Osteoblast (primary cell): ENCODE measurements around the gene CACNA1C. TPM values are rescaled to one million over a fixed set of nuclear protein-coding genes. Genes with fewer than 3 reads are reported as not detected.

ENCODE experiments used
- DNase-seq: peaks from one replicate; pipeline ENCODE4 v3.0.0; 2011; ENCODE audit warnings: low spot score, mixed read lengths; ENCODE audit not compliant: insufficient read length; ENCODE audit errors: missing footprints
- H2AFZ ChIP-seq: 2 replicates; pipeline ENCODE4 v1.6.0; 2011; ENCODE audit warnings: mild to moderate bottlenecking, low read length
- H3K27ac ChIP-seq: 2 replicates; pipeline ENCODE4 v1.5.1; 2011; ENCODE audit warnings: mild to moderate bottlenecking, low read depth, low read length, moderate library complexity
- H3K27me3 ChIP-seq: 2 replicates; pipeline ENCODE4 v1.6.0; 2012; ENCODE audit warnings: mild to moderate bottlenecking, control low read depth, inconsistent platforms, low read length, moderate library complexity; ENCODE audit not compliant: insufficient read depth
- H3K36me3 ChIP-seq: 2 replicates; pipeline ENCODE4 v1.5.1; 2011; ENCODE audit warnings: mild to moderate bottlenecking, low read length, control low read depth, moderate library complexity; ENCODE audit not compliant: insufficient read depth
- H3K4me1 ChIP-seq: 2 replicates; pipeline ENCODE4 v1.5.1; 2011; ENCODE audit warnings: mild to moderate bottlenecking, low read length, control low read depth, moderate library complexity; ENCODE audit not compliant: insufficient read depth
- H3K4me2 ChIP-seq: 2 replicates; pipeline ENCODE4 v1.6.0; 2011; ENCODE audit warnings: mild to moderate bottlenecking, low read length; ENCODE audit not compliant: insufficient read depth
- H3K4me3 ChIP-seq: fragments of 200-600 bp; sonication (generic); 3 replicates; pipeline ENCODE4 v1.5.1; 2012; ENCODE audit warnings: mild to moderate bottlenecking, low read length, inconsistent platforms; ENCODE audit not compliant: insufficient read depth
- H3K79me2 ChIP-seq: 2 replicates; pipeline ENCODE4 v1.6.0; 2012; ENCODE audit warnings: mild to moderate bottlenecking, low read length, control low read depth, inconsistent platforms; ENCODE audit not compliant: insufficient read depth
- H3K9me3 ChIP-seq: 2 replicates; pipeline ENCODE4 v1.5.1; 2011; ENCODE audit warnings: low read depth, low read length, control low read depth
- H4K20me1 ChIP-seq: 2 replicates; pipeline ENCODE4 v1.6.0; 2012; ENCODE audit warnings: mild to moderate bottlenecking, low read length, control low read depth; ENCODE audit not compliant: insufficient read depth
- total RNA-seq: library from RNA; depleted of rRNA; stranded (reverse); fragments of >200 nt; gene quantifications from 2 replicates; pipeline ENCODE4 v1.2.3, GENCODE V29; 2012
- TF ChIP-seq, protein P1 (sequence below): IDR thresholded peaks from 2 replicates; pipeline ENCODE4 v1.5.1; 2011; ENCODE audit warnings: mild to moderate bottlenecking, low read depth, low read length, moderate library complexity; ENCODE audit errors: extremely low read depth

CACNA1C gene
- total RNA-seq, 1 donor: 19.2 TPM

DNA sequence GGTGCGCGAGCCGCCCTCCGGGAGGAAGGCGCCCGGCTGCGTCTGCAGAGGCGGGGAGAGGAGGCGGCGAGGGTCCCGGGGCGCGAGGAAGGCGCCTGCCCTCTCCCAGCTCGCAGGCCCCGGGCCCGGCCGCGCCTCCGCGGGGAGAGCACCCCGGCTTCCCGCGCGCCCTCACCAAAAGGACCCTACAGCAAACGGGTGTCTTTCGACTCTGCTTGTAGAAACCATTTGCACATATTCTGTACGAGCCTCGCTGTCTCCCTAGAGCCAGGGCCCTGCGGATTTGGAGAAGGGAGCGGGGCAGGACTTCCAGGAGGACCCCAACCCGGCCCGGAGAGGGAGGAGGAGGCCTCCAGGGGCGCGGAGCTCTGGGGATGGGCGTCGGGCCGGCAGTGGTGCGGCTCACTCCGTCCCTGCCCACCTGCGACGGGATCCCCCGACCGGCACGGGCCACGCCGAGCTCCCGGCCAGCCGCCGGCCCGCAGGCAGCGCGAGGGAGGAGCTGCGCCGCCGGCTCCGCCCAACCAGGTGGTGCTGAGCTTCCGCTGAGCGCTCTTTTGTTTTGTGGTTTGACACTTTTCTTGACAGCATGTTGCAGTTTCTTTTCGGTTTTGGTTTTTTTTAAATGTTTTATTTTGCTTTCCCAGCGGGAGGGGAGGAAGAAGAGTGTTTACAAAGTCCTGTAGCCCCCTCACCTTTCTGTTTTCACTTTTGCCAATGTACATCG lies 638.7 kb downstream of the CACNA1C start:
- peaks cover 3% of the 10 kb centered on the region for H4K20me1 ChIP-seq
- no peaks in the 10 kb centered on the region for H3K27me3 ChIP-seq
- H3K27ac ChIP-seq: no peak overlapping the region
- peaks cover 14% of the 10 kb centered on the region for H3K36me3 ChIP-seq
- TF ChIP-seq, protein P1, sequence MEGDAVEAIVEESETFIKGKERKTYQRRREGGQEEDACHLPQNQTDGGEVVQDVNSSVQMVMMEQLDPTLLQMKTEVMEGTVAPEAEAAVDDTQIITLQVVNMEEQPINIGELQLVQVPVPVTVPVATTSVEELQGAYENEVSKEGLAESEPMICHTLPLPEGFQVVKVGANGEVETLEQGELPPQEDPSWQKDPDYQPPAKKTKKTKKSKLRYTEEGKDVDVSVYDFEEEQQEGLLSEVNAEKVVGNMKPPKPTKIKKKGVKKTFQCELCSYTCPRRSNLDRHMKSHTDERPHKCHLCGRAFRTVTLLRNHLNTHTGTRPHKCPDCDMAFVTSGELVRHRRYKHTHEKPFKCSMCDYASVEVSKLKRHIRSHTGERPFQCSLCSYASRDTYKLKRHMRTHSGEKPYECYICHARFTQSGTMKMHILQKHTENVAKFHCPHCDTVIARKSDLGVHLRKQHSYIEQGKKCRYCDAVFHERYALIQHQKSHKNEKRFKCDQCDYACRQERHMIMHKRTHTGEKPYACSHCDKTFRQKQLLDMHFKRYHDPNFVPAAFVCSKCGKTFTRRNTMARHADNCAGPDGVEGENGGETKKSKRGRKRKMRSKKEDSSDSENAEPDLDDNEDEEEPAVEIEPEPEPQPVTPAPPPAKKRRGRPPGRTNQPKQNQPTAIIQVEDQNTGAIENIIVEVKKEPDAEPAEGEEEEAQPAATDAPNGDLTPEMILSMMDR: no peak
- peak overlapping the region; percentile 63 for H3K4me3 ChIP-seq
- H2AFZ ChIP-seq: no peak overlapping the region
- peak overlapping the region; percentile 74 for H3K4me2 ChIP-seq
- no peaks in the 10 kb centered on the region for H3K4me1 ChIP-seq
- no peaks in the 10 kb centered on the region for H3K79me2 ChIP-seq
- H3K9me3 ChIP-seq: no peaks in the 10 kb centered on the region
- peak; percentile 77 for DNase-seq

DNA sequence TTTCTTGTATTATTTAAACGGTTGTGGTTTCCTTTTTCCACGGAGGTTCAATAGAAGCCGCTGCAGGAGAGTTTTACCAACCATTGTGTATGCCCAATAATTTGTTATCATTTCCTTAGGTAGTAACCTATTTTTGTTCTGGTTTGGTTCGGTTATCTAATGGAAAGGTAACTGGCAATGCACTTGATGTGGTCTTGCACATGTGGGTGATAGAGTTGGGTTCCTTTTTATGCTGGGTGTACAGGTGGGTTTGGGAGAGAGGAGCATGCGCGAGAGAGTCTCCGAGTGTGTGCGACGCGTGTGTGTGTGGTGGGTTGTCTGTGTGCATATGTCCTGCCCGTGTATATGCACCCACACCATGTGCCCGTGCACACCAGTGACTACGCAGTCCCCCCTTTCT lies 639.3 kb downstream of the CACNA1C start:
- Histone ChIP-seq H3K27ac (no peak overlapping the region), H3K27me3 (peaks cover 2% of the 10 kb centered on the region), H4K20me1 (peaks cover 3% of the 10 kb centered on the region), H3K4me1 (no peaks in the 10 kb centered on the region), H3K79me2 (no peaks in the 10 kb centered on the region), H3K36me3 (peaks cover 8% of the 10 kb centered on the region), H3K9me3 (peaks cover under 1% of the 10 kb centered on the region), H2AFZ (no peak overlapping the region), H3K4me2 (peak overlapping the region; percentile 74), H3K4me3 (peak overlapping the region; percentile 63)
- peak; percentile 51 for DNase-seq
- TF ChIP-seq, protein P1: no peak

DNA sequence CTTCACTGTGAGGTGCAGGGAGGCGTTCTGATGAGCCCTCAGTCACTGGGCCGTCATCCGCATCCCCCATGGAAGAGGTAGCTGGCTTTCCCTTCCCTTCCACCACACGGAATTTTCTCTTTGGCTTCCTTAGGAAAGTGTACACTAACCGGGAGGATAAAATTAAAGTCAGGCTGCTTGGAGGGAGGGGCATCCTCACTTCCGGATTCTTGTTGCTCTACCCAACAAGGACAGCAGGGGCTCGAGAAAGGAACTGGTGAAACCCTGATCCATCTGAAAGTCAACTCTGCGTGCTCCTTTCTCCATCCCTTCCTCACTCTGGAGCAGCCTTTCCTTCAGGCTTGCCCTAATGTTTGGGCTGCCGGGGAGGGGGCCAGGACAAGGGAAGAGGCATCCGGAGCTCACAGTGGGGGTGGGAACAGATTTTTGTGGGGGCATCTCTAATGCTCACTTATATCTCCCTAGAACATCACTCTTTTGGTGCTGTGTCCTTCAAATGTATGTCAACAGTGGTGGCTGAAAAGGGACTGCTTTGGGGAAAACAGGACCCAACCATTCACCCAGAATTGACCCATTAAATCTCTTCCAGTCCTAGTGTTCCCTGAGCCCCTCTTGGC lies 640.6 kb downstream of the CACNA1C start:
- peaks cover 2% of the 10 kb centered on the region for H3K9me3 ChIP-seq
- peaks cover 11% of the 10 kb centered on the region for H3K27me3 ChIP-seq

More for the DNA sequence above, 640.6 kb downstream of the CACNA1C start:
- Histone ChIP-seq H4K20me1 (peaks cover 3% of the 10 kb centered on the region), H3K27ac (no peak overlapping the region), H3K79me2 (no peaks in the 10 kb centered on the region), H2AFZ (no peak overlapping the region), H3K4me3 (no peak overlapping the region), H3K4me2 (no peak overlapping the region), H3K36me3 (no peaks in the 10 kb centered on the region), H3K4me1 (no peaks in the 10 kb centered on the region)
- TF ChIP-seq, protein P1: no peak
- peak; percentile 11 for DNase-seq
